Limb (tissue), 2 donors: ENCODE data around the gene PSAT1.
A peak's percentile ranks its signal among the peaks of the same experiment; 100 is the strongest.
"Not testable (repeated sequence)": the region's sequence is repeated elsewhere in the genome, so short reads cannot be mapped to it uniquely, and the experiment has no call there.

Source experiments
- DNase-seq, 2 donors: peaks; one replicate each; pipeline ENCODE4 v3.0.0-alpha.2; 2016; ENCODE audit errors: extremely low spot score in 2 of 2

The PSAT1 gene

GRCh38 chr9:78296893-78297671, at the start of gene PSAT1:
PSAT1 (plus strand) TSS chr9:78297125; CDS start chr9:78297211, 86 bp downstream.
- DNase-seq = peak; percentile 92 to 95

GRCh38 chr9:78248635-78249034, 48.3 kb upstream of the PSAT1 start:
- DNase-seq = no peak

- no peak for DNase-seq
These were observed 47.4 kb upstream of the PSAT1 start for GRCh38 chr9:78249542-78249941.

GRCh38 chr9:78252616-78253015, 44.3 kb upstream of the PSAT1 start:
- no peak for DNase-seq

- no peak for DNase-seq
These were observed 43.6 kb upstream of the PSAT1 start for GRCh38 chr9:78253285-78253684.

GRCh38 chr9:78261403-78262001, 35.4 kb upstream of the PSAT1 start:
- peak in 1 of 2 donors; percentile 77 for DNase-seq

- DNase-seq = no peak
These were observed 34.3 kb upstream of the PSAT1 start for GRCh38 chr9:78262655-78263054.

- DNase-seq = no peak
These were observed 29.0 kb upstream of the PSAT1 start for GRCh38 chr9:78267889-78268288.

- DNase-seq = no peak
These were observed 27.1 kb upstream of the PSAT1 start for GRCh38 chr9:78269784-78270183.

- no peak for DNase-seq
These were observed 24.6 kb upstream of the PSAT1 start for GRCh38 chr9:78272307-78272706.

- no peak for DNase-seq
These were observed 23.2 kb upstream of the PSAT1 start for GRCh38 chr9:78273761-78274160.

GRCh38 chr9:78278177-78278777, 18.6 kb upstream of the PSAT1 start:
- DNase-seq = no peak

- DNase-seq = no peak
These were observed 18.1 kb upstream of the PSAT1 start for GRCh38 chr9:78278801-78279200.

GRCh38 chr9:78280982-78281668, 15.8 kb upstream of the PSAT1 start:
- DNase-seq = peak; percentile 85 to 88

- DNase-seq = not testable (repeated sequence)
These were observed 12.7 kb upstream of the PSAT1 start for GRCh38 chr9:78284181-78284580.

- no peak for DNase-seq
These were observed 10.8 kb upstream of the PSAT1 start for GRCh38 chr9:78286125-78286524.

GRCh38 chr9:78286946-78287388, 10.0 kb upstream of the PSAT1 start:
- no peak for DNase-seq

- DNase-seq = no peak
These were observed 8.6 kb upstream of the PSAT1 start for GRCh38 chr9:78288214-78288892.

- no peak for DNase-seq
These were observed 7.5 kb upstream of the PSAT1 start for GRCh38 chr9:78289474-78289873.

- DNase-seq = no peak
These were observed 5.5 kb upstream of the PSAT1 start for GRCh38 chr9:78291240-78291925.

- no peak for DNase-seq
These were observed 4.9 kb upstream of the PSAT1 start for GRCh38 chr9:78292026-78292425.
